ENCODE measurements around the gene ACOX3.

GRCh38 chr4:8332038-8332857, 108.3 kb downstream of the ACOX3 start:
- TF ChIP-seq CTCF (conservative IDR thresholded peaks at IDR 0.05; ENCODE audit: low read length) (no peak), EZH2phosphoT487 (IDR thresholded peaks at IDR 0.05; ENCODE audit: borderline replicate concordance, low read depth, low read length) (no peak)

Measured in OCI-LY7 (cell line).